H9 (cell line): Measurements from ENCODE around the gene NT5DC1. TPM values are rescaled to one million over a fixed set of nuclear protein-coding genes. Genes with fewer than 3 reads are reported as not detected.

ENCODE experiments used
- DNase-seq: peaks from one replicate; pipeline ENCODE4 v3.0.0-alpha.2; 2017
- H2AFZ ChIP-seq: one replicate; pipeline ENCODE4 v1.6.1; 2013; ENCODE audit warnings: mild to moderate bottlenecking, low read length, control low read depth, moderate library complexity
- H2AK5ac ChIP-seq: 2 replicates; pipeline ENCODE4 v1.6.1; 2013; ENCODE audit warnings: low read length, control low read depth, mixed read lengths; ENCODE audit not compliant: insufficient read length
- H2BK120ac ChIP-seq: one replicate; pipeline ENCODE4 v1.6.1; 2013; ENCODE audit warnings: low read depth, mild to moderate bottlenecking, low read length, control low read depth, inconsistent platforms; ENCODE audit not compliant: poor library complexity, severe bottlenecking
- H2BK12ac ChIP-seq: 2 replicates; pipeline ENCODE4 v1.6.1; 2013; ENCODE audit warnings: low read length, control low read depth, mixed read lengths, low read depth; ENCODE audit not compliant: insufficient read length
- H2BK15ac ChIP-seq: 2 replicates; pipeline ENCODE4 v1.6.1; 2013; ENCODE audit warnings: low read depth, low read length, control low read depth
- H2BK20ac ChIP-seq: one replicate; pipeline ENCODE4 v1.6.1; 2013; ENCODE audit warnings: low read depth, mild to moderate bottlenecking, low read length, control low read depth, inconsistent platforms; ENCODE audit not compliant: poor library complexity, severe bottlenecking
- H2BK5ac ChIP-seq: 2 replicates; pipeline ENCODE4 v1.6.1; 2013; ENCODE audit warnings: low read length, control low read depth, mixed read lengths; ENCODE audit not compliant: insufficient read length
- H3K14ac ChIP-seq: 2 replicates; pipeline ENCODE4 v1.6.1; 2013; ENCODE audit warnings: low read length, control low read depth; ENCODE audit not compliant: insufficient read depth
- H3K18ac ChIP-seq: 2 replicates; pipeline ENCODE4 v1.6.1; 2013; ENCODE audit warnings: low read depth, mild to moderate bottlenecking, mixed read lengths, low read length, control low read depth; ENCODE audit not compliant: insufficient read length
- H3K23ac ChIP-seq: 2 replicates; pipeline ENCODE4 v1.6.1; 2013; ENCODE audit warnings: low read length, control low read depth, mixed read lengths, low read depth; ENCODE audit not compliant: insufficient read length
- H3K23me2 ChIP-seq: 2 replicates; pipeline ENCODE4 v1.6.1; 2013; ENCODE audit warnings: low read depth, mild to moderate bottlenecking, mixed read lengths, low read length, control low read depth; ENCODE audit not compliant: insufficient read length, poor library complexity, severe bottlenecking
- H3K27ac ChIP-seq: 2 replicates; pipeline ENCODE4 v1.5.1; 2013; ENCODE audit warnings: low read length, control low read depth, mixed read lengths, low read depth; ENCODE audit not compliant: insufficient read length
- H3K27me3 ChIP-seq: 2 replicates; pipeline ENCODE4 v1.6.1; 2013; ENCODE audit warnings: low read length, control low read depth, inconsistent platforms; ENCODE audit not compliant: insufficient read depth
- H3K4ac ChIP-seq: 2 replicates; pipeline ENCODE4 v1.6.1; 2013; ENCODE audit warnings: low read depth, mild to moderate bottlenecking, control low read depth, inconsistent platforms, low read length, moderate library complexity
- H3K4me1 ChIP-seq: 2 replicates; pipeline ENCODE4 v1.6.1; 2013; ENCODE audit warnings: low read length, control low read depth, inconsistent platforms; ENCODE audit not compliant: insufficient read depth
- H3K4me2 ChIP-seq: 2 replicates; pipeline ENCODE4 v1.6.1; 2013; ENCODE audit warnings: low read length, control low read depth, mixed read lengths; ENCODE audit not compliant: insufficient read length, insufficient read depth
- H3K56ac ChIP-seq: 2 replicates; pipeline ENCODE4 v1.6.1; 2013; ENCODE audit warnings: low read depth, mild to moderate bottlenecking, mixed read lengths, low read length, control low read depth; ENCODE audit not compliant: insufficient read length
- H3K79me1 ChIP-seq: 2 replicates; pipeline ENCODE4 v1.6.1; 2013; ENCODE audit warnings: low read depth, mild to moderate bottlenecking, moderate library complexity, low read length, control low read depth, inconsistent platforms; ENCODE audit not compliant: insufficient read depth, poor library complexity, severe bottlenecking
- H3K79me2 ChIP-seq: 2 replicates; pipeline ENCODE4 v1.6.1; 2013; ENCODE audit warnings: low read length, control low read depth, inconsistent platforms; ENCODE audit not compliant: insufficient read depth
- H3K9ac ChIP-seq: 2 replicates; pipeline ENCODE4 v1.6.1; 2013; ENCODE audit warnings: low read length, control low read depth, mixed read lengths; ENCODE audit not compliant: insufficient read length; ENCODE audit errors: extremely low read depth
- H3K9me3 ChIP-seq: one replicate; pipeline ENCODE4 v1.6.1; 2013; ENCODE audit warnings: low read depth, low read length, inconsistent platforms; ENCODE audit not compliant: control insufficient read depth
- H3T11ph ChIP-seq: one replicate; pipeline ENCODE4 v1.6.1; 2013; ENCODE audit warnings: mild to moderate bottlenecking, low read length, control low read depth, inconsistent platforms
- H4K20me1 ChIP-seq: one replicate; pipeline ENCODE4 v1.6.1; 2013; ENCODE audit not compliant: control insufficient read depth, insufficient read length, insufficient read depth
- H4K5ac ChIP-seq: 2 replicates; pipeline ENCODE4 v1.6.1; 2013; ENCODE audit warnings: low read depth, mild to moderate bottlenecking, mixed read lengths, low read length, control low read depth; ENCODE audit not compliant: insufficient read length
- H4K8ac ChIP-seq: replicated peaks from 2 replicates; pipeline ENCODE4 v1.6.1; 2013; ENCODE audit warnings: low read length, control low read depth, mixed read lengths, low read depth; ENCODE audit not compliant: insufficient read length
- H4K91ac ChIP-seq: 2 replicates; pipeline ENCODE4 v1.6.1; 2013; ENCODE audit warnings: low read depth, mild to moderate bottlenecking, moderate library complexity, mixed read lengths, low read length, control low read depth; ENCODE audit not compliant: insufficient read length
- H3K27ac Mint-ChIP-seq, 3 experiments: 2 replicates in 2 of 3; 3 replicates in 1 of 3; pipeline ENCODE4 v1.8.0; 2020 to 2021; ENCODE audit warnings: mixed read lengths in 3 of 3, mild to moderate bottlenecking in 1 of 3, moderate library complexity in 1 of 3
- H3K27me3 Mint-ChIP-seq: 2 replicates; pipeline ENCODE4 v1.8.0; 2021; ENCODE audit warnings: low read depth, mild to moderate bottlenecking, moderate library complexity, mixed read lengths
- H3K36me3 Mint-ChIP-seq, 3 experiments: 2 replicates in 2 of 3; 3 replicates in 1 of 3; pipeline ENCODE4 v1.8.0; 2020 to 2021; ENCODE audit warnings: low read depth in 3 of 3, mixed read lengths in 3 of 3; ENCODE audit not compliant: insufficient read depth in 1 of 3
- H3K4me1 Mint-ChIP-seq, 2 experiments: 2 replicates each; pipeline ENCODE4 v1.8.0; 2020; ENCODE audit warnings: mixed read lengths in 2 of 2
- H3K4me3 Mint-ChIP-seq, 2 experiments: 2 replicates in 1 of 2; 3 replicates in 1 of 2; pipeline ENCODE4 v1.8.0; 2020 to 2021; ENCODE audit warnings: mild to moderate bottlenecking in 2 of 2, mixed read lengths in 2 of 2, moderate library complexity in 1 of 2
- H3K9me3 Mint-ChIP-seq, 2 experiments: 2 replicates in 1 of 2; 3 replicates in 1 of 2; pipeline ENCODE4 v1.8.0; 2020; ENCODE audit warnings: mild to moderate bottlenecking in 2 of 2, mixed read lengths in 2 of 2, moderate library complexity in 1 of 2
- CTCF ChIP-seq: fragments of 200-600 bp; sonication (generic); conservative IDR thresholded peaks from 3 replicates; pipeline ENCODE4 v1.8.0; 2021; ENCODE audit warnings: antibody characterized with exemption, mild to moderate bottlenecking
- WGBS: extraction: QIAGEN DNeasy Blood & Tissue Kit; methylation state at CpG from one replicate; pipeline ENCODE4 v1.1.7; 2013; ENCODE audit warnings: missing lambda C conversion rate, low lambda C conversion rate, mixed read lengths; ENCODE audit not compliant: insufficient read length; ENCODE audit errors: extremely low coverage; 5-methylcytosine and 5-hydroxymethylcytosine counted together
- total RNA-seq: library from RNA; stranded (reverse); gene quantifications from 2 replicates; pipeline ENCODE4 v1.2.1, GENCODE V29; 2021

Gene NT5DC1
- total RNA-seq, 1 experiment from 2014 or later = 64.9 TPM

DNA sequence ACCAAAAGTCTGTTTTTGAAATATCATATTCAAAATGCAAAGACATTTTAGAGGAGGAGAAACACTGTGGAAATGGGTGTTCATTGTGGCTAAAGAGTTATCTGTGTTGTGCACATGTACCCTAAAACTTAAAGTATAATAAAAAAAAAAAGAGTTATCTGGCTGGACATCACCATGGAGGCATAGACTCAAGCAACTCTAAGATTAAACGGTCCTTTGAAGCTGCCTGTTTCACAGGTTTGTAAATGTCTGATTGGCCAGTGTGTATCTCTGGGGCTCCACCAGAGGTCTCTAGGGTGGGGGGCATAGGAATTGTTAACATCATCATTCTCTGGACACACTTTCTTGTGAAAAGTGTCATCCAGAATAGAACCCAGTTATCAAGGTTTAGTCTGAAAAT, 114.0 kb downstream of the NT5DC1 start:
- no peak overlapping the region for H2BK15ac ChIP-seq
- H3K9me3 ChIP-seq = no peaks in the 10 kb centered on the region

More for the DNA sequence above, 114.0 kb downstream of the NT5DC1 start:
- H3K27me3 ChIP-seq = no peaks in the 10 kb centered on the region
- H2BK12ac ChIP-seq = no peak overlapping the region
- H3K18ac ChIP-seq = no peak overlapping the region
- H2BK5ac ChIP-seq = no peak overlapping the region
- no peak overlapping the region for H2BK120ac ChIP-seq
- H2BK20ac ChIP-seq = no peak overlapping the region
- no peak overlapping the region for H3K56ac ChIP-seq
- H3K14ac ChIP-seq = no peak overlapping the region
- no peak overlapping the region for H3T11ph ChIP-seq
- TF ChIP-seq CTCF = no peak
- WGBS = no CpG with 5 or more reads among the region's 1 CpG
- no peaks in the 10 kb centered on the region for H3K23me2 ChIP-seq
- no peak overlapping the region for H3K23ac ChIP-seq
- Mint-ChIP-seq H3K9me3 (no peaks in the 10 kb centered on the region), H3K4me3 (no peak overlapping the region), H3K36me3 (no peaks in the 10 kb centered on the region), H3K4me1 (no peaks in the 10 kb centered on the region), H3K27me3 (no peaks in the 10 kb centered on the region), H3K27ac (0 out of 7 replicates have a peak overlapping the region, but pooled peaks of 1 of the 3 experiments have one; percentile 13)
- H2AK5ac ChIP-seq = no peak overlapping the region
- H3K4ac ChIP-seq = no peak overlapping the region
- H3K9ac ChIP-seq = no peak overlapping the region
- H3K4me2 ChIP-seq = no peak overlapping the region
- H4K5ac ChIP-seq = no peak overlapping the region
- no peak overlapping the region for H4K91ac ChIP-seq
- H3K4me1 ChIP-seq = no peaks in the 10 kb centered on the region
- H3K27ac ChIP-seq = no peak overlapping the region
- H2AFZ ChIP-seq = no peak overlapping the region
- H3K79me1 ChIP-seq = no peaks in the 10 kb centered on the region
- H3K79me2 ChIP-seq = no peaks in the 10 kb centered on the region
- no peaks in the 10 kb centered on the region for H4K20me1 ChIP-seq
- DNase-seq = no peak
- H4K8ac ChIP-seq = no peak overlapping the region
